HepG2 (cell line): ENCODE data around the gene SRSF2. TPM values are rescaled to one million over a fixed set of nuclear protein-coding genes. Genes with fewer than 3 reads are reported as not detected.

ENCODE experiments used
- AHDC1 ChIP-seq: sonication (generic); formaldehyde crosslinking; IDR thresholded peaks from 2 replicates; pipeline ENCODE4 v1.5.1; 2020; ENCODE audit warnings: mild to moderate bottlenecking, missing genetic modification reagents, borderline replicate concordance
- CCAR2 ChIP-seq: fragments of 200-400 bp; formaldehyde crosslinking; optimal IDR thresholded peaks from 2 replicates; pipeline ENCODE3; 2018; ENCODE audit warnings: low read depth, mild to moderate bottlenecking, low read length, moderate library complexity
- CENPX ChIP-seq: sonication (generic); formaldehyde crosslinking; IDR thresholded peaks from 2 replicates; pipeline ENCODE4 v1.9.0; 2021; ENCODE audit warnings: mild to moderate bottlenecking, missing genetic modification reagents, moderate library complexity
- HBP1 ChIP-seq: IDR thresholded peaks from 2 replicates; pipeline ENCODE4 v1.6.1; 2016; ENCODE audit warnings: low read depth, control low read depth
- HNRNPLL ChIP-seq: fragments of 200-400 bp; formaldehyde crosslinking; IDR thresholded peaks from 2 replicates; pipeline ENCODE4 v1.6.1; 2017; ENCODE audit warnings: mild to moderate bottlenecking, low read depth, low read length; ENCODE audit not compliant: poor library complexity, severe bottlenecking
- NFE2L1 ChIP-seq: sonication (generic); formaldehyde crosslinking; IDR thresholded peaks from 2 replicates; pipeline ENCODE4 v1.4.0; 2020; ENCODE audit warnings: missing genetic modification reagents, mild to moderate bottlenecking, borderline replicate concordance
- REPIN1 ChIP-seq: sonication (generic); formaldehyde crosslinking; IDR thresholded peaks from 2 replicates; pipeline ENCODE4 v1.8.0; 2022; ENCODE audit warnings: missing genetic modification reagents, low read depth, mild to moderate bottlenecking, borderline replicate concordance
- RNF2 ChIP-seq: fragments of 450-650 bp; conservative IDR thresholded peaks from 2 replicates; pipeline ENCODE4 v1.6.1; 2016; ENCODE audit warnings: low read depth
- SMARCE1 ChIP-seq: fragments of 450-650 bp; IDR thresholded peaks from 2 replicates; pipeline ENCODE4 v1.6.1; 2017; ENCODE audit warnings: borderline replicate concordance
- SRF ChIP-seq: IDR thresholded peaks from 2 replicates; pipeline ENCODE4 v1.6.1; 2011; ENCODE audit warnings: mild to moderate bottlenecking, low read depth, low read length, moderate library complexity
- TOPORS ChIP-seq: sonication (generic); formaldehyde crosslinking; IDR thresholded peaks from 2 replicates; pipeline ENCODE4 v1.8.0; 2023; ENCODE audit warnings: mild to moderate bottlenecking, missing genetic modification reagents
- ZBED4 ChIP-seq: sonication (generic); formaldehyde crosslinking; IDR thresholded peaks from 2 replicates; pipeline ENCODE4 v1.4.0; 2020; ENCODE audit warnings: missing genetic modification reagents, borderline replicate concordance
- ZFP36L1 ChIP-seq: sonication (generic); formaldehyde crosslinking; IDR thresholded peaks from 2 replicates; pipeline ENCODE4 v1.8.0; 2022; ENCODE audit warnings: mild to moderate bottlenecking, missing genetic modification reagents, moderate library complexity
- ZNF343 ChIP-seq: sonication (generic); formaldehyde crosslinking; IDR thresholded peaks from 2 replicates; pipeline ENCODE4 v1.4.0; 2020; ENCODE audit warnings: mild to moderate bottlenecking, missing genetic modification reagents
- ZNF382 ChIP-seq: sonication (generic); formaldehyde crosslinking; IDR thresholded peaks from 2 replicates; pipeline ENCODE4 v1.5.0; 2020; ENCODE audit warnings: missing genetic modification reagents, mild to moderate bottlenecking, borderline replicate concordance
- ZNF510 ChIP-seq: sonication (generic); formaldehyde crosslinking; IDR thresholded peaks from 2 replicates; pipeline ENCODE4 v1.4.0; 2020; ENCODE audit warnings: low read depth, mild to moderate bottlenecking, missing genetic modification reagents
- ZNF530 ChIP-seq: sonication (generic); formaldehyde crosslinking; IDR thresholded peaks from 2 replicates; pipeline ENCODE4 v1.5.0; 2020; ENCODE audit warnings: low read depth, mild to moderate bottlenecking, missing genetic modification reagents
- ZNF552 ChIP-seq: sonication (generic); formaldehyde crosslinking; IDR thresholded peaks from 2 replicates; pipeline ENCODE4 v1.9.0; 2022; ENCODE audit warnings: missing genetic modification reagents, mild to moderate bottlenecking, borderline replicate concordance
- ZNF839 ChIP-seq: sonication (generic); formaldehyde crosslinking; IDR thresholded peaks from 2 replicates; pipeline ENCODE4 v1.4.0; 2020; ENCODE audit warnings: missing genetic modification reagents, mild to moderate bottlenecking, borderline replicate concordance
- polyA plus RNA-seq, 8 experiments: library from polyadenylated mRNA; depleted of rRNA in 3 of 8; stranded (reverse) in 7 of 8; unstranded in 1 of 8; fragments of >200 nt; fragmentation: Illumina TruSeq in 4 of 8; extraction: Trizol in 4 of 8; gene quantifications; 2 replicates each; pipeline versions ENCODE4 v1.2.1 to v1.2.3, GENCODE V29; 2011 to 2016; ENCODE audit warnings: low read depth in 4 of 8, missing spikeins in 1 of 8, mixed read lengths in 1 of 8; ENCODE audit not compliant: insufficient read depth in 1 of 8
- total RNA-seq, 5 experiments: library from RNA; depleted of rRNA; stranded (reverse); fragments of >200 nt; fragmentation: Illumina TruSeq; extraction: Trizol; gene quantifications; 2 replicates each; pipeline ENCODE4 v1.2.3, GENCODE V29; 2016; ENCODE audit warnings: low read depth in 1 of 5

The SRSF2 gene
- total and polyA plus RNA-seq, 2 of the 13 experiments (the other 11 are each of a cell fraction or from before 2014, with no cell fraction given) = 306 to 319 TPM

GRCh38 chr17:76710863-76711611 is 26.1 kb downstream of the SRSF2 start, which contains the start of gene MXRA7 (continued):
- TF ChIP-seq REPIN1 (CRISPR knock-in tag) (no peak), AHDC1 (0 out of 2 replicates have a peak, but pooled peaks have one; percentile 35), SRF (no peak), ZNF839 (CRISPR knock-in tag) (no peak), SMARCE1 (no peak), ZNF510 (no peak), ZNF552 (no peak), CENPX (CRISPR knock-in tag) (no peak), HBP1 (CRISPR knock-in tag) (no peak), ZNF343 (CRISPR knock-in tag) (no peak), ZBED4 (no peak), RNF2 (no peak), HNRNPLL (no peak), ZFP36L1 (0 out of 2 replicates have a peak, but pooled peaks have one; percentile 32), NFE2L1 (CRISPR knock-in tag) (no peak), CCAR2 (no peak), ZNF382 (CRISPR knock-in tag) (no peak), ZNF530 (CRISPR knock-in tag) (no peak), TOPORS (CRISPR knock-in tag) (no peak)
